Activated T-cell treated with anti-CD3 and anti-CD28 coated beads, Interleukin-2, amount 50 U/mL, for 24 hours (primary cell): ENCODE data around the gene SNX6.

Source experiments
- DNase-seq: peaks from one replicate; pipeline ENCODE4 v3.0.0-alpha.2; 2020
- H3K27ac Mint-ChIP-seq: 2 replicates; pipeline ENCODE4 v1.8.0; 2020; ENCODE audit warnings: mild to moderate bottlenecking, mixed read lengths
- H3K27me3 Mint-ChIP-seq: 2 replicates; pipeline ENCODE4 v1.8.0; 2020; ENCODE audit warnings: mixed read lengths
- H3K36me3 Mint-ChIP-seq: 2 replicates; pipeline ENCODE4 v1.8.0; 2020; ENCODE audit warnings: low read depth, mixed read lengths
- H3K4me1 Mint-ChIP-seq: 2 replicates; pipeline ENCODE4 v1.8.0; 2020; ENCODE audit warnings: low read depth, mixed read lengths
- H3K4me3 Mint-ChIP-seq: 2 replicates; pipeline ENCODE4 v1.8.0; 2020; ENCODE audit warnings: mild to moderate bottlenecking, moderate library complexity, mixed read lengths
- H3K9me3 Mint-ChIP-seq: 2 replicates; pipeline ENCODE4 v1.8.0; 2020; ENCODE audit warnings: mixed read lengths

SNX6 gene

DNA sequence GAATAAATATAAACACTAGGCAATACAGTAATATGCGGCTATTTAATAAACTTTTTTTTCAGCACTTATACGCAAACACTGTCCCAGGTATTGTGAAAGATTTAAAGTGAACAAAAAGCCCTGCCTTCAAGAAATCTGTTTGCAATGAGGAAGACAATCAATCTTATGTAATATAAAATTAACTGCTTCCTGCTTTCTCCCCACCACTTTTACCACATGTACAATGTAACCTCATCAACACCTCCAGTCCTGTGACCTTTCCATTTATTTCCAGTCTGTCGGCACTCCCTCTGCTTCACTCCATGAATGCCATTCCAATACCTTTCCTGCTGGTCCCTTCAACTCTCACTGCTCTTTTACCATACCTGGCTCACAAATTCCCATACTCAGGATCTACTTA lies 10.5 kb downstream of the SNX6 start:
- Mint-ChIP-seq H3K4me3 (no peak overlapping the region), H3K27me3 (no peaks in the 10 kb centered on the region), H3K36me3 (peaks cover 73% of the 10 kb centered on the region), H3K4me1 (peaks cover 52% of the 10 kb centered on the region), H3K9me3 (no peaks in the 10 kb centered on the region), H3K27ac (peak overlapping the region; percentile 59)
- no peak for DNase-seq

DNA sequence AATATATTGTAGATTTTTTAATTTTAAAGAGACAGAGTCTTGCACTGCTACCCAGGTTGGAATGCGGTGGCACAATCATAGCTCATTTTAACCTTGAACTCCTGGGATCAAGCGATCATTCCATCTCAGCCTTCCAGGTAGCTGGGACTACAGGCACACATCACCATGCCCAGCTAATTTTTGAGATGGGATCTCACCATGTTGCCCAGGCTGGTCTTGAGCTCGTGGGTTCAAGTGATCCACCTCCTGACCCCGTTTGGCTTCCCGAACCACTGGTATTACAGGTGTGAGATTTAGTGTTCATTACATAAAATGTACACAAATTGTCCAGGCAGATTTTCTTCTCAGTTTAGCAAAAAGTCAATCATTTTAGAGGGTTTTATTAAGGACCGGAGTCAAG lies 13.6 kb downstream of the SNX6 start:
- H3K9me3 Mint-ChIP-seq: no peaks in the 10 kb centered on the region
- DNase-seq: no peak
- peaks cover 50% of the 10 kb centered on the region for H3K4me1 Mint-ChIP-seq
- peaks cover 81% of the 10 kb centered on the region for H3K36me3 Mint-ChIP-seq
- no peaks in the 10 kb centered on the region for H3K27me3 Mint-ChIP-seq
- no peak overlapping the region for H3K27ac Mint-ChIP-seq
- H3K4me3 Mint-ChIP-seq: no peak overlapping the region

DNA sequence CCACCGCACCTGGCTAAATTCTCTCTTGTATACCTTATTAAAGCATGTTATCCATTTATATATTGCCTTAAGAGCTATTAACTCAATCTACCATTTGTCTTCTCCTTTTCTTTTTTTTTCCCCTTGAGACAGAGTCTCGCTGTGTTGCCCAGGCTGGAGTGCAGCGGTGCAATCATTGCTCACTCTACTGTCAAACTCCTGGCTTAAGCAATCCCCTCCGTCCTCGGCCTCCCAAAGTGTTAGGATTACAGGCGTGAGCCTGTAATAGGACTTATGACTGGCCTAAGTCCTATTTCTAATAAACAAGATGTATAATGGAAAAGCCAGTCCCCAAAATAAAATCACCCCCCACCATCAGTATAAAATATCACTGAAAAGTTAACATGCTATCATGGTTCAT lies 14.4 kb downstream of the SNX6 start:
- no peaks in the 10 kb centered on the region for H3K9me3 Mint-ChIP-seq
- no peaks in the 10 kb centered on the region for H3K27me3 Mint-ChIP-seq
- no peak for DNase-seq
- peaks cover 46% of the 10 kb centered on the region for H3K4me1 Mint-ChIP-seq
- H3K4me3 Mint-ChIP-seq: no peak overlapping the region
- H3K36me3 Mint-ChIP-seq: peaks cover 73% of the 10 kb centered on the region
- H3K27ac Mint-ChIP-seq: peak overlapping the region; percentile 44

DNA sequence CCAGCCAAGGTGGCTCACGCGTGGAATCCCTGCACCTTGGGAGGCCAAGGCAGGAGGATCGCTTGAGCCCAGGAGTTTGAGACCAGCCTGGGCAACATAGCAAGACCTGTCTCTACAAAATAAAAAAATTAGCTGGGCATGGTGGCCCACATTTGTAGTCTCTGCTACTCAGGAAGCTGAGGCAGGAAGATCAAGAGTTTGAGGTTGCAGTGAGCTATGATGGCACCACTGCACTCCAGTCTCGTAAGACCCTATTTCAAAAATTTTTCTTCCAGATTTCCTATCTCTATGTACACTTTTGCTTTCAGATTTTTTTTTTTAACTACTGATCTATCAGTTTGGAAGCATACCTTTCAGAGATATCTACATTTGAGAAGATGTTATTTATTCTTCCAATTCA lies 15.3 kb downstream of the SNX6 start:
- H3K36me3 Mint-ChIP-seq: peaks cover 72% of the 10 kb centered on the region
- peak overlapping the region; percentile 77 for H3K27ac Mint-ChIP-seq
- H3K9me3 Mint-ChIP-seq: no peaks in the 10 kb centered on the region
- no peak for DNase-seq
- no peak overlapping the region for H3K4me3 Mint-ChIP-seq
- H3K4me1 Mint-ChIP-seq: peaks cover 39% of the 10 kb centered on the region
- no peaks in the 10 kb centered on the region for H3K27me3 Mint-ChIP-seq

DNA sequence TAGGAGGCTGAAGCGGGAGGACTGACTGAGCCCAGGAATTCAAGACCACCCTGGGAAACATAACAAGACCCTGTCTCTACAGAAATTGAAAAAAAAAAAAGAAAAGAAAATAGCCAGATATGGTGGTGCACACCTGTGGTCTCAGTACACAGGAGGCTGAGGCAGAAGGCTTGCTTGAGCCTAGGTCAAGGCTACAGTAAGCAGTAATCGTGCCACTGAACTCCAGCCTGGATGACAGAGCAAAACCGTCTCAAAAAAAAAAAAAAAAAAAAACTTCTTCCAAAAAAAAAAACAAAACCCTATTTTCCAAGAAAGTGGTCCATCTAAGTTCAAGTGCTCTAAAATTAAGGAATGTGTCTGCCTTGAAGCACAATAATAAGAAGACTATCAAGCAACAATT lies 19.8 kb downstream of the SNX6 start:
- Mint-ChIP-seq H3K36me3 (peaks cover 75% of the 10 kb centered on the region), H3K27ac (peak overlapping the region; percentile 37), H3K9me3 (no peaks in the 10 kb centered on the region), H3K4me3 (no peak overlapping the region), H3K4me1 (peaks cover 23% of the 10 kb centered on the region), H3K27me3 (no peaks in the 10 kb centered on the region)
- DNase-seq: no peak

DNA sequence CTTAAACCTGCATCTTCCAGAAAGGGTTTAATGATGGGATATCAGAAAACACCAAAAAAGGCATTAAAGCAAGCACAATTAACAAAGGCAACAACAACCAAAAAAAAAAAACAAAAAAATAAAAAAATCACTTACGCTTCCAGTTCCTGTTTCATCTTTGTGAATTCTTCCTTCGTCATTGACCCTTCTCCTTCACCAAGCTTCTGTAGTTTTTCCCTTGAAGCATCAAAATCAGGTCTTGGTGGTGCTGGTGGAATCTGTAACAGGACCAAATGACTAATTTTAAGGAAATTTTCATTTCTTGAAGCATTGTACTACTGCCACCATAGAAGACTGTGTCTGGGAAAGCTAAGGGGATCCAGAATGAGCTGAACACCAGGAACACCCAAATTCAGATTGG lies 24.5 kb downstream of the SNX6 start:
- peak overlapping the region; percentile 63 for H3K27ac Mint-ChIP-seq

DNA sequence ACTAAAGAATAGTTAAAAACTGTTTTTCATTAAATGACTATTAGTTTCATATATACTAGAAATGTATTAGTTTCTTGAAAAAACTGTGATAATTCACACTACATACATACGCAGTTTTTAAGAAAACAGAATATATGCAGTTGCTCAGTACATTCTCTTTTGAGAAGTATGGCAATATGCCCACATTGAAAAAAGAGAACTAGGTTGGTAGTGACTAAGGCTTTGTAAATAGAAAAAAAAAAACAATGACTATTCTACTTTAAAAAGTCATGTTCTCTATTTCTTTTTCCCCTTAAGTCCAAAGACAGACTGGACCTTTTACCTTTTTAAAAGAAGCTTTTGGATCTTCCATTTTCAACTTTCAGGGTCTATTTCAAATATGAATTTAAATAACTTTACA lies 25.0 kb downstream of the SNX6 start:
- no peaks in the 10 kb centered on the region for H3K27me3 Mint-ChIP-seq
- H3K27ac Mint-ChIP-seq: peak overlapping the region; percentile 63
- H3K4me1 Mint-ChIP-seq: peaks cover 5% of the 10 kb centered on the region
- peaks cover 87% of the 10 kb centered on the region for H3K36me3 Mint-ChIP-seq
- H3K9me3 Mint-ChIP-seq: no peaks in the 10 kb centered on the region
- DNase-seq: no peak
- no peak overlapping the region for H3K4me3 Mint-ChIP-seq

More for the DNA sequence above, 24.5 kb downstream of the SNX6 start:
- DNase-seq: no peak
- H3K36me3 Mint-ChIP-seq: peaks cover 86% of the 10 kb centered on the region
- peaks cover 5% of the 10 kb centered on the region for H3K4me1 Mint-ChIP-seq
- no peaks in the 10 kb centered on the region for H3K9me3 Mint-ChIP-seq
- no peaks in the 10 kb centered on the region for H3K27me3 Mint-ChIP-seq
- no peak overlapping the region for H3K4me3 Mint-ChIP-seq

DNA sequence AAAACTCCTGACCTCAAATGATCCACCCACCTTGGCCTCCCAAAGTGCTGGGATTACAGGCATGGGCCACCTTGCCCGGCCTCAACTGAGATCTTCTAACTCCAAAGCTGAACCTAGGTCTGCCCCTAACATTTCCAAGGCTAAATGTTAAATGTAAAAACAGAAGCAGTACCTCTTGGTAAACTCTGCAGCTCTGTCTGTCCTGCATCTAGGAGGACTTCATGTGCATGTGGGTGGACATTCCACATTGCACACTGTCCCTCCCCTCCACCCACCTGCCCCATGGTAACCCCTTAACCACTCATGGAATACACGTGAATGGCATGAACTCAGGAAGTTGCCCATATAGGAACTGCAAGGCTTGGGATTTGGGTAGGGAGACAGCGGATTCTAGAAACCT lies 33.1 kb downstream of the SNX6 start:
- H3K9me3 Mint-ChIP-seq: no peaks in the 10 kb centered on the region
- H3K27me3 Mint-ChIP-seq: no peaks in the 10 kb centered on the region
- DNase-seq: peak; percentile 9
- H3K4me3 Mint-ChIP-seq: no peak overlapping the region
- H3K27ac Mint-ChIP-seq: peak overlapping the region; percentile 52
- H3K36me3 Mint-ChIP-seq: peaks cover 92% of the 10 kb centered on the region
- H3K4me1 Mint-ChIP-seq: no peaks in the 10 kb centered on the region

DNA sequence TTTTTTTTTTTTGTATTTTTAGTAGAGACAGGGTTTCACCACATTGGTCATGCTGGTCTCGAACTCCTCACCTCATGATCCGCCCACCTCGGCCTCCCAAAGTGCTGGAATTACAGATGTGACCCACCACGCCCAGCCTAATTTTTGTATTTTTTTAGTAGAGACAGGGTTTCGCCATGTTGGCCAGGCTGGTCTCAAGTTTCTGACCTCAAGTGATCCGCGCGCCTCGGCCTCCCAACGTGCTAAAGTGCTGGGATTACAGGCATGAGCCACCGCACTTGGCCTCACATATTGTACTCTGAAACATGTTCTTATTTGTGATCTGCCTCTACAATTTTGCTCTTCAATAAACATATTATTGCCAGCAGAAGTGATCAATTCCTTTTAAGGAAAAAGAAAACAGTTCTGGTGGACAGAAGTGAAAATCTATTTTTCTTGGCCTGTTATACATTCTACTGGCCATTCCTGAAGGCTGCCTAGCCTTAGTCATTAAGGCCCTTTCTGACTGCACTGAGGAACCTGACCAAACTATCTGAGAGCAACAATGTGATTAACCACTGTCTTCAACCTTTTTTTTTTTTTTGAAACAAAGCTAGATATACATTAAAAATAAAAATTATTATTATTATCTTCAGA lies 36.1 kb downstream of the SNX6 start:
- H3K36me3 Mint-ChIP-seq: peaks cover 90% of the 10 kb centered on the region
- H3K4me3 Mint-ChIP-seq: no peak overlapping the region
- no peak overlapping the region for H3K27ac Mint-ChIP-seq
- DNase-seq: no peak
- no peaks in the 10 kb centered on the region for H3K27me3 Mint-ChIP-seq
- H3K9me3 Mint-ChIP-seq: no peaks in the 10 kb centered on the region
- H3K4me1 Mint-ChIP-seq: peaks cover 8% of the 10 kb centered on the region

DNA sequence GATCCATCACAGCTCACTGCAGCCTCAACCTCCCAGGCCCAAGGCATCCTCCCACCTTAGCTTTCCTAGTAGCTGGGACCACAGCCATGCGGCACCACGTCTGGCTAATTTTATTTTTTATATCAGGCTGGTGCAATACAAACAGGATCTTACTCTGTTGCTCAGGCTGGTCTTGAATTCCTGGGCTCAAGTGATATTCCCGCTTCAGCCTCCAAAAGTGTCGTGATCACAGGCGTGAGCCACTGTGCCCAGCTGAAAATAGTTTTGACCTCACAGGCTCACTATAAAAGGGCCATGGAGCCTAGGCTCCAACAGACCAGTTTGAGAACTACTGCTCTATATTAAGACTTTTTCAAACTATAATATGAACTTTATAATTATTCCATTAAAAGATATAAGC lies 37.3 kb downstream of the SNX6 start:
- Mint-ChIP-seq H3K27ac (peak overlapping the region; percentile 6), H3K4me3 (no peak overlapping the region), H3K9me3 (no peaks in the 10 kb centered on the region), H3K4me1 (peaks cover 12% of the 10 kb centered on the region), H3K27me3 (no peaks in the 10 kb centered on the region), H3K36me3 (peaks cover 86% of the 10 kb centered on the region)
- peak; percentile 2 for DNase-seq

DNA sequence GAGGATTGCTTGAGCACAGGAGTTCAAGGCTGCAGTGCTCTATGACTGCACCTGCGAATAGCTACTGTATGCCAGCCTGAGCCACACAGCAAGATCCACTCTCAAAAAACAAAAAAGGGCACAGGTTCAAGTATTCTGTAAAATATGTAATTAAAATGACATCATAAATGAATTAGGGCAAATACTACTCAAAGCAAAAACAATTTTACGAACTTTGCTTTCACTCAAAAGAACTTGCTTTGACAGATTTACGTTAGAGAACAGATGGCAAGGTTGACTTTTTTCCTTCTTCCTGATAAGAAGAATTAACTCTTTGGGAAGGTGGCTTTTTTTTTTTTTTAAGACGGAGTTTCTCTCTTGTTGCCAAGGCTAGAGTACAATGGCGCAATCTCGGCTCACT lies 46.4 kb downstream of the SNX6 start:
- no peaks in the 10 kb centered on the region for H3K9me3 Mint-ChIP-seq

DNA sequence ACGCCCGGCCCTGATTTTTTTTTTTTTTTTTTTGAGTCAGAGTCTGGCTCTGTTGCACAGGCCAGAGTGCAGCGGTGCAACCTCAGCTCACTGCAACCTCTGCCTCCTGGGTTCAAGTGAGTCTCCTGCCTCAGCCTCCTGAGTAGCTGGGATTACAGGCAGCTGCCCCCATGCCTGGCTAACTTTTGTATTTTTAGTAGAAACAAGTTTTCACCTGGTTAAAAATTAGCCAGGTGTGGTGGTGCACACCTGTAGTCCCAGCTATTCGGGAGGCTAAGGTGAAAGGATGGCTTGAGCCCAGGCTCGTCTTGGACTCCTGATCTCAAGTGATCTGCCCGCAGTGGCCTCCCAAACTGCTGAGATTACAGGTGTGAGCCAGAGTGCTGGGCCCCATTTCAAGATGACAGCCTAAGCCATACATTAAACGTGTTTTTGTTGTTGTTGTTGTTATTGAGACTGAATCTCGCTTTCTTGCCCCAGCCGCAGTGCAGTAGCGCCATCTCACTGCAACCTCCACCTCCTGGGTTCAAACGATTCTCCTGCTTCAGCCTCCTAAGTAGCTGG lies 47.7 kb downstream of the SNX6 start:
- Mint-ChIP-seq H3K27ac (no peak overlapping the region), H3K27me3 (no peaks in the 10 kb centered on the region), H3K4me3 (no peak overlapping the region), H3K9me3 (no peaks in the 10 kb centered on the region), H3K4me1 (no peaks in the 10 kb centered on the region), H3K36me3 (peaks cover 88% of the 10 kb centered on the region)
- peak; percentile 3 for DNase-seq

More for the DNA sequence above, 46.4 kb downstream of the SNX6 start:
- Mint-ChIP-seq H3K4me3 (no peak overlapping the region), H3K4me1 (peaks cover 2% of the 10 kb centered on the region), H3K27ac (no peak overlapping the region), H3K27me3 (no peaks in the 10 kb centered on the region), H3K36me3 (peaks cover 86% of the 10 kb centered on the region)
- DNase-seq: no peak

DNA sequence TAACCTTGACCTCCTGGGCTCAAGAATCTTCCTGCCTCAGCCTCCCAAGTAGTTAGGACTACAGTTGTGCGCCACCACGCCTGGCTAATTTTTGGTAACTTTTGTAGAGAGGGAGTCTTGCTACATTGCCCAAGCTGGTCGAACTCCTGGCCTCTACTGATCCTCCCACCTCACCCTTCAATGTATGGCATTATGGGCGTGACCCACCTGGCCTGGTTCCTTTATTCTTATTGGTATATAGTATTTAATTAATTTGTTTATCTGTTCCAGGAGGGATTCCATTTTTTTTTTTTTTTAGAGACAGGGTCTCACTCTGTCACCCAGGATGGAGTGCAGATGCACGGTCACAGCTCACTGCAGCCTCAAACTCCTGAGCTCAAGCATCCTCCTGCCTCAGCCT lies 49.6 kb downstream of the SNX6 start:
- Mint-ChIP-seq H3K36me3 (peaks cover 77% of the 10 kb centered on the region), H3K27ac (peak overlapping the region; percentile 50), H3K27me3 (no peaks in the 10 kb centered on the region), H3K9me3 (no peaks in the 10 kb centered on the region), H3K4me3 (no peak overlapping the region), H3K4me1 (no peaks in the 10 kb centered on the region)
- no peak for DNase-seq

DNA sequence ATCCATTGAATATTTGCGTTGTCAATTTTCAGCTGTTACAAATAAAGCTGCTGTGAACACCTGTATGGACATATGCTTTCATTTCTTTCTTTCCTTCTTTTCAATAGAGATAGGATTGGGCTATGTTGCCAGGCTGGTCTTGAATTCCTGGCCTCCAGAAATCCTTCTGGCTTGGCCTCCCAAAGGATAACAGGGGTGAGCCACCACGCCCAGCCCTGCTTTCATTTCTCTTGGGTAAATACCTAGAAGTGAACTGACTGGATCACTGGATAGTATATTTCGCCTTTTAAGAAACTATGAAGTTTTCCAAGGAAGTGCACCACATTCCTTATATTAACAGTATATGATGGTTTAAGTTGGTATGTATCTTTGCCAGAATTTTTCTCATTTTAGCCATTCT lies 58.2 kb downstream of the SNX6 start:
- Mint-ChIP-seq H3K27me3 (no peaks in the 10 kb centered on the region), H3K27ac (no peak overlapping the region), H3K36me3 (peaks cover 67% of the 10 kb centered on the region), H3K4me3 (no peak overlapping the region), H3K4me1 (peaks cover 3% of the 10 kb centered on the region), H3K9me3 (no peaks in the 10 kb centered on the region)
- DNase-seq: no peak

DNA sequence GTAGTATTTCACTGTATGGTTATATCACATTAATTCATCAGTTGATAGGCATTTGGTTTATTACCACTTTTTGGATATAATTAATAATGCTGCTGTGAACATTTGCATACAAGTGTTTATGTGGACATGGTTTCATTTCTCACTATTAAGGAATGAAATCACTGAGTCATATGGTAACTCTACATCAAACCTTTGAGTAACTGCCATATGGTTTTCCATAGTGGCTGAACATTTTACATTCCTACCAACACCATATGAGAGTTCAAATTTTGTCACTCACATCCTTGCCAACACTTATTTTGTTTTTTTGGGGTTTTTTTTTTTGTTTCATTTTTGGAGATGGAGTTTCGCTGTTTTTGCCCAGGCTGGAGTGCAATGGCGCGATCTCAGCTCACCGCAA lies 60.2 kb downstream of the SNX6 start:
- DNase-seq: no peak
- H3K36me3 Mint-ChIP-seq: peaks cover 74% of the 10 kb centered on the region

More for the DNA sequence above, 60.2 kb downstream of the SNX6 start:
- Mint-ChIP-seq H3K4me3 (no peak overlapping the region), H3K27ac (peak overlapping the region; percentile 67), H3K9me3 (no peaks in the 10 kb centered on the region), H3K27me3 (no peaks in the 10 kb centered on the region), H3K4me1 (peaks cover 3% of the 10 kb centered on the region)
